Measurements from ENCODE around the gene ZNF3. TPM values are rescaled to one million over a fixed set of nuclear protein-coding genes. Genes with fewer than 3 reads are reported as not detected.

Gene ZNF3
- total and polyA plus RNA-seq, 9 of the 15 experiments (the other 6 are each of a cell fraction or from before 2014, with no cell fraction given) = 30.0 to 64.9 (median 51.5) TPM

- Histone ChIP-seq H3K4me1 (replicated peaks in 1 of 2; ENCODE audit: control insufficient read depth in 2 of 2, insufficient read depth in 2 of 2, low read length in 2 of 2) (peaks cover 28 to 51% of the 10 kb centered on the region in 2 experiments), H3K79me2 (ENCODE audit: control insufficient read depth, insufficient read depth, low read length) (peaks cover 22% of the 10 kb centered on the region), H3K4me3 (peak overlapping the region; percentile 74), H3K4me2 (ENCODE audit: insufficient read depth, low read length) (peak overlapping the region; percentile 94), H4K20me1 (replicated peaks; ENCODE audit: control insufficient read depth, insufficient read depth, low read length) (no peaks in the 10 kb centered on the region), H3K36me3 (ENCODE audit: control insufficient read depth, insufficient read depth, low read length) (no peaks in the 10 kb centered on the region), H3K9ac (ENCODE audit: insufficient read depth in 1 of 2, low read depth in 2 of 2, low read length in 2 of 2) (peak overlapping the region; percentile 92 to 100; a peak in 3 of 4 replicates), H2AFZ (ENCODE audit: low read depth, low read length) (peak overlapping the region; percentile 97), H3K27ac (ENCODE audit: extremely low read depth, low read depth, low read length) (peak overlapping the region; percentile 97; the same call in 2 of the 3 replicates), H3K9me1 (ENCODE audit: control insufficient read depth, insufficient read depth, low read length) (no peaks in the 10 kb centered on the region), H3K27me3 (ENCODE audit: control insufficient read depth in 2 of 2, insufficient read depth in 2 of 2, low read length in 2 of 2) (no peaks in the 10 kb centered on the region; a peak in 1 of 5 replicates), H3K9me3 (replicated peaks; ENCODE audit: control insufficient read depth, insufficient read depth, low read depth, low read length) (no peaks in the 10 kb centered on the region)
- in situ Hi-C loops (cut with MboI) (loop anchor here (5.0 kb wide), 2 partner anchors 136 to 211 kb away; partner anchors contain the start of gene TRIM4), intact Hi-C loops (cut with micrococcal nuclease) (loop anchor here (1.0 to 5.0 kb wide), 4 partner anchors 27 to 151 kb away; partner anchors contain the start of genes AP4M1, AZGP1, MCM7 and ZSCAN21)
- ATAC-seq = no peak
- FAIRE-seq = no peak
- 46% methylated on average over 32 of the region's 37 CpGs for WGBS (ENCODE audit: insufficient coverage, low coverage, missing lambda C conversion rate)
- DNase-seq (ENCODE audit: extremely low read depth in 1 of 4, low spot score in 3 of 4) = peak in 1 of 4 experiments; percentile 15
- POLR2A ChIA-PET = interaction anchor here (0.6 to 1.9 kb wide), 8 partner anchors 10 to 584 kb away, joined by 3 to 7 read pairs (median 3); partner anchors contain the start of gene LAMTOR4
- CTCF ChIA-PET (ENCODE audit: low intra/inter-chr PET ratio) = interaction anchor here (0.5 to 0.9 kb wide), 3 partner anchors 199 to 216 kb away, joined by 3 read pairs; no protein-coding TSS in a partner anchor
- no TSS peak for BruUV-seq (replicated peaks)
- TF ChIP-seq NELFE (IDR thresholded peaks at IDR 0.05; ENCODE audit: insufficient read depth, insufficient read length) = no peak
- 0 out of 2 replicates have a peak, but pooled peaks have one; percentile 55 for TF ChIP-seq NR1H2 (CRISPR knock-in tag; IDR thresholded peaks at IDR 0.05)
- 0 out of 2 replicates have a peak, but pooled peaks have one; percentile 1 for TF ChIP-seq SOX6 (IDR thresholded peaks at IDR 0.05)
- TF ChIP-seq RNF219 (CRISPR knock-in tag; IDR thresholded peaks at IDR 0.05) = no peak
- no peak for TF ChIP-seq CBX2 (IDR thresholded peaks at IDR 0.05; ENCODE audit: insufficient read depth, low read length, poor library complexity, severe bottlenecking)
- TF ChIP-seq RERE (CRISPR knock-in tag; IDR thresholded peaks at IDR 0.05; ENCODE audit: borderline replicate concordance) = 0 out of 2 replicates have a peak, but pooled peaks have one; percentile 88
- TF ChIP-seq KAT7 (CRISPR knock-in tag; IDR thresholded peaks at IDR 0.05; ENCODE audit: borderline replicate concordance) = peak; percentile 88
- no peak for TF ChIP-seq PML (IDR thresholded peaks at IDR 0.05; ENCODE audit: low read length)
- no peak for TF ChIP-seq ZNF436 (CRISPR knock-in tag; IDR thresholded peaks at IDR 0.05)
- no peak for TF ChIP-seq TCF7L2 (IDR thresholded peaks at IDR 0.05; ENCODE audit: low read depth, low read length)
These were observed 46.5 kb upstream of the ZNF3 start for GRCh38 chr7:100127866-100128636.
